Stimulated activated CD8-positive, alpha-beta memory T cell treated with anti-CD3 and anti-CD28 coated beads, Interleukin-15, amount 100 ng/mL, for 1 hour (primary cell): ENCODE measurements around the gene IP6K3.

ENCODE experiments used
- DNase-seq: peaks from one replicate; pipeline ENCODE4 v3.0.0-alpha.2; 2020; ENCODE audit warnings: low read depth

Gene IP6K3

GRCh38 chr6:33688451-33689147 is 58.1 kb downstream of the IP6K3 start:
- DNase-seq = no peak

DNA sequence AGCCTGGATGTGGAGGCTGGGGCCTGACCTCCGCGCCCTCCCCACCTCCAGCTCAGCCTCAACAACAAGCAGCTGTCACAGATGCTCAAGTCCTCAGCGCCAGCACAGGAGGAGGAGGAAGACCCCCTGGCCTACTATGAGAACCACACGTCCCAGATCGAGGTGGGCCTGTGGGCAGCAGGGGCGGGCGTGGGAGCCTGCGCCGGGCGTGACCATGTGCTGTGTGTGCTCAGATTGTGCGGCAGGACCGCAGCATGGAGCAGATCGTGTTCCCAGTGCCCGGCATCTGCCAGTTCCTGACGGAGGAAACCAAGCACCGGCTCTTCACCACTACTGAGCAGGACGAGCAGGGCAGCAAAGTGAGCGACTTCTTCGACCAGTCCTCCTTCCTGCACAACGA is 58.7 kb downstream of the IP6K3 start:
- DNase-seq = no peak

- no peak for DNase-seq
These were observed 59.4 kb downstream of the IP6K3 start for GRCh38 chr6:33686981-33687975.

- no peak for DNase-seq
These were observed 60.3 kb downstream of the IP6K3 start for GRCh38 chr6:33686225-33686924.

DNA sequence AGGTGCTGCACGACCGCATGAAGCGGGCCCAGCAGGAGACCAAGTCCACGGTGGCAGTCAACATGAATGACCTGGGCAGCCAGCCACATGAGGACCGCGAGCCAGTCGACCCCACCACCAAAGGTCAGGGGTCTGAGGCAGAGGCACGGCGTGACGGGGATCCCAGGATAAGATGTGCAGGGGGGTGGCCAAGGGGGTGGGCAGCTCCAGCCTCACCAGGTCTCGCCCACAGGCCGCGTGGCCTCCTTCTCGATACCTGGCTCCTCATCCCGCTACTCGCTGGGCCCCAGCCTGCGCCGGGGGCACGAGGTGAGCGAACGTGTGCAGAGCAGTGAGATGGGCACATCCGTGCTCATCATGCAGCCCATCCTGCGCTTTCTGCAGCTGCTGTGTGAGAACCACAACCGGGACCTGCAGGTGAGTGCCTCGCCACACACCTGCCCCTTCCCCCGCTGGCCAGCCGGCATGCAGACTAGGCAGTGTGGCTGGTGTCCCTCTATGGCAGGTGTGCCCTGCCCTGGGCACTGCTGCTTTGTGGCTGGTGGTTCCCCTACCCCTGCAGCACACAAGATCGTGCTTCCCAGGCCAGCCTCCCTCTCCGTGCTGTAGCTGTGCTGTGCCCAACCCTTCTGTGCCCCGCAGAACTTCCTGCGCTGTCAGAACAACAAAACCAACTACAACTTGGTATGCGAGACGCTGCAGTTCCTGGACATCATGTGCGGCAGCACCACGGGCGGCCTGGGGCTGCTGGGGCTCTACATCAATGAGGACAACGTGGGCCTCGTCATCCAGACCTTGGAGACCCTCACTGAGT is 61.1 kb downstream of the IP6K3 start:
- no peak for DNase-seq

GRCh38 chr6:33684983-33685382 is 61.7 kb downstream of the IP6K3 start:
- no peak for DNase-seq

DNA sequence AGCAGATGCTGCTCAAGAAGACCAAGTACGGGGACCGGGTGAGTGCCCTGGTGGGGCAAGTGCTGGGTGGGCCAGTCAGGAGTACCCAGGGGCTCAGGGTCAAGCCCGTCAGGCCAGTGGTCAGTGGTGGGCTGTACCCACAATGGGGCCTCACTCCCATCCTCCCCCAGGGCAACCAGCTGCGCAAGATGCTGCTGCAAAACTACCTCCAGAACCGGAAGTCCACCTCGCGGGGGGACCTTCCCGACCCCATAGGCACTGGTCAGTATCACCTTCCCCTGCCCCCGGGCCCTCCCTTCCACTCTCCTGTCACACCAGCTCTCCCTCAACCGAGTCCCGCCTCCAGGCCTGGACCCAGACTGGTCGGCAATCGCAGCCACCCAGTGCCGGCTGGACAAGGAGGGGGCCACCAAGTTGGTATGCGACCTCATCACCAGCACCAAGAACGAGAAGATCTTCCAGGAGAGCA is 62.2 kb downstream of the IP6K3 start:
- no peak for DNase-seq

GRCh38 chr6:33683576-33684427 is 62.9 kb downstream of the IP6K3 start:
- no peak for DNase-seq

DNA sequence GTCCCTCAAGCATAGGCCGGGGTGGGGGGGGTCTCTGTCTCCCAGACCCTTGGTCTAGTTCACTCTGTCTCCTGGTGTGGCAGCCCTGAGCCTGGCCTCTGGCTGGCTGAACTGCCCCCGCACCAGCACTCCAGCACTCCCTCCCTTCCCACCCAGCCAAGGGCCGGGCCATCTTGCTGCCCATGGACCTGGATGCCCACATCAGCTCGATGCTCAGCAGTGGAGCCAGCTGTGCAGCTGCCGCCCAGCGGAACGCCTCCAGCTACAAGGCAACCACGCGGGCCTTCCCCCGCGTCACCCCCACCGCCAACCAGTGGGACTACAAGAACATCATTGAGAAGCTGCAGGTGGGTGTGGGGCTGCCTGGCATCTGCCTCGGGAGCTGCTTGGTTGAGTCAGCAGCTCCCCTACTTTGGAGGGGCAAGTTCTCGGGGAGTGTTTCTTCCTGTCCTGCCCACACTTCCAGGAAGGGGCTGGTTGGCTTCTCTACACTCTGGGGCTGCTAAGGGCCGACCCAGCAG is 63.6 kb downstream of the IP6K3 start:
- DNase-seq = no peak

- no peak for DNase-seq
These were observed 64.4 kb downstream of the IP6K3 start for GRCh38 chr6:33682341-33682740.

DNA sequence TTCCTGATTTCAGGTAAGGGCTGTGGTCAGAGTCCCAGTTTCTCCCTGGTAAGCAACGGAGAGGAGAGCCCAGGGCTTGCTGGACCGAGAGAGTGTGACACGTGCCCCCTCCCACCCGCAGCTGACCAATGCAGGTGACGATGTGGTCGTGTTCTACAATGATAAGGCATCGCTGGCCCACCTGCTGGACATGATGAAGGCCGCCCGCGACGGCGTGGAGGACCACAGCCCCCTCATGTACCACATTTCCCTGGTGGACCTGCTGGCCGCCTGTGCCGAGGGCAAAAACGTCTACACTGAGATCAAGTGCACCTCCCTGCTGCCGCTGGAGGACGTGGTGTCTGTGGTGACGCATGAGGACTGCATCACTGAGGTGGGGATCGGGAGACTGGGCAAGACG is 66.9 kb downstream of the IP6K3 start:
- DNase-seq = no peak

DNA sequence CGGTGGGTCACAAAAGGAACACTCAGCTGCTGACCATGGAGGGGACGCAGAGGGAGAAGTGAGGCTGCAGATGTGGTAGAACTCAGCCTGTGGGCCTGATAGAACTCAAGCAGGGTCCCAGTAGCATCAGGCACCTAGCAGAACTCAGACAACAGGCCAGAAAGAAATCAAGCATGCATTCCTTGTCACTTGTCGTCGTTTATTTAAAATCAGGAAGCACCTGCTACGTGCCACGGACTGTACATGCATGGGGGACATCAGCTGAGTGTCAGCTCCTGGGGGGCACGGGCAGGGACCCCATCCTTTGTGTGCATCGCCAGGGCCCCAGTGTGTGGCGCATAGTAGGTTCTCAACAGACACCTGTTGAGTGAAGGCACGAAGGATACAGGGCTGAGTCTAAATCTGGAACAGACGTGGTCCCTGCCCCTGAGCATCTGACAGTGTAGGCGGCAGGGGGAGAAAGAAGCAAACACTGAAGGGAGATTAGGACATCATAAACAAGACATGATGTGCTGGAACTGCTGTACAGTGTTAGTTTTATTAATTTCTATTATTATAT is 67.7 kb downstream of the IP6K3 start:
- DNase-seq = no peak

GRCh38 chr6:33678233-33678931 is 68.3 kb downstream of the IP6K3 start:
- DNase-seq = no peak

DNA sequence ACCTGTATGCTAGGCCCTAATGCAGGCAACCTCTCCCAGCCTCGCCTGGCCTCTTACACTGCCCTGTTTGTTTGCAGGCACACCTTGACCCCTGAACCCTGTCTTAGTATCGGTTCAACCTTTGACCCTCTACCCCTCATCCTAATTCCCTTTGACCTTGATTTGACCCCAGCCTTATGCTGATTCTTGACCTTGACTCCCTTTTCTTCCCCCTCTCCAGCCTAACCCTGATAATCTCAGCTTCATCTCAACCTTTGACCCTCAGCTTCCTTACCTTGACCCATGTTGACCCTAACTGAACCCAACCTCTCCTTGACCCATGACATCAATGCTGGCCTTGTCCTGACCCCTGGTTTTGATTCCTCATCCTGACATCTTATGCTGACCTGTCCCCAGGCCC is 69.0 kb downstream of the IP6K3 start:
- DNase-seq = no peak

DNA sequence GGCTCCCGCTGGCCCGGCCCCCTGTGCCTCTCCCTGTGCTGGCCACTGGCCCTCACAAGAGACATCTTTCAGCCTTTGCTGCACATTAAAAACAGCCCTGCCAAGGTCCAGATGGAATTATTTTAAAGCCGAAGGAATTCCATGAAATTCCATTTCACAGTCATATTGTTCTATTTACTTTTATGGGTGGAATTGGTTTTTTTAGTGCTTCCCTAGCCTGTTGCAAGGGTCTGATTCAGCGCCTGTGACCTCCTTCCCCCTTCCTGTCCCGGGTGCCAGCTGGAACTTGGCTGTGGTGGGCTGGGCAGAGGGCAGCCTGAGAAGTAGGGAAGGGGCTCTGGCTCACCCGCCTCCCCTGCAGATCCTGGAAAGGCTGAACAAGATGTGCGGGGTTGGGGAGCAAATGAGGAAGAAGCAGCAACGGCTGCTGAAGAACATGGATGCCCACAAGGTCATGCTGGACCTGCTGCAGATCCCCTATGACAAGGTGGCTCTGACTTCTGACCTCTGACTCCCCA is 69.5 kb downstream of the IP6K3 start:
- no peak for DNase-seq

GRCh38 chr6:33676416-33677142 is 70.1 kb downstream of the IP6K3 start:
- no peak for DNase-seq

GRCh38 chr6:33675968-33676367 is 70.7 kb downstream of the IP6K3 start:
- no peak for DNase-seq

DNA sequence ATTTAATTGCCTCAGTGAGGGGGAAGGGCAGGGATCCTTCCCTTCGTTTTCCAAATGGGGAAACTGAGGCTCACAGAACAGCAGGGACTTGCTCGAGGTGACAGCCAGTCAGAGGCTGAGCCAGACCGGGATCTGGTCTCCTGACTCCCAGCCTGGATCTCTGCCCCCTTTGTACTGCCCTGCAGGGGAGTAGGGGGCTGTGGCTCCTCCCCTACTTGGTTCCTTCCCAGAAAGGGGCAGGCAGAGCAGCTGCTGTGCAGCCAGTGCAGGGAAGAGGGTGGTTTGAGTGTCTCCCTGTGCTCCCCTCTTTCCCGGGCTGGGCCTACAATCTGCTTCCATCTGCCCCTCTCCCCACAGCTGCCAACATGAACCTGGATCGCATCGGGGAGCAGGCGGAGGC is 72.9 kb downstream of the IP6K3 start:
- DNase-seq = no peak

DNA sequence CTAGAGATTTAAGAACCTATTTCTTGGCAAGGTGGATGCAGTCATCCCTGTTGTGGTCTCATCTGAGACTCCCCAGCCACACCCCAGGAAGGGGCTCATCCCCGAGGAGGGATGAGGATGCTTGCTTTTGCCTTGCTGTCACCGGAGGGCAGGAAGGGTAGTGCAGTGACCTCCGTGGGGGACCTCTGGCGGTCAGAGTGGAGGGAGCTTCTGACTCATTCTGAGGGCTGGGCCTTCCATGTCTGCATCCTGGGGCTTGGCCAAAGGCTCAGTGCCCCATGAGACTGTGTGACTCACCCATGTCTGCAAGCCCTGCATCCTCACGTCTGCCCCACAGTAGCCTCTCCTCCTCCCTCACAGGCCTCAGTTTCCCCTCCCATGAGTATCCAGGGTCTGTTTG is 73.9 kb downstream of the IP6K3 start:
- no peak for DNase-seq
